GM10248 (cell line): ENCODE results near the gene LRRC8D.
"Not testable (repeated sequence)": the region's sequence is repeated elsewhere in the genome, so short reads cannot be mapped to it uniquely, and the experiment has no call there.

Source experiments
- CTCF ChIA-PET: fragments of 300-600 bp; sonication (Branson Sonifier 250); formaldehyde crosslinking; extraction: SDS; loops from one replicate; lab custom pipeline; 2021; ENCODE audit warnings: antibody characterized with exemption; lab: Yijun Ruan, JAX
- POLR2A ChIA-PET: fragments of 350-650 bp; sonication (Branson Sonifier 250); formaldehyde crosslinking; extraction: SDS; loops from one replicate; lab custom pipeline; 2020; ENCODE audit warnings: antibody characterized with exemption; lab: Yijun Ruan, JAX
- DNase-seq: peaks from one replicate; pipeline ENCODE4 v3.0.0; 2012; ENCODE audit errors: extremely low spot score
- TF ChIP-seq, protein P1 (sequence below): IDR thresholded peaks from 2 replicates; pipeline ENCODE4 v1.5.1; 2012; ENCODE audit warnings: mild to moderate bottlenecking, low read depth; ENCODE audit errors: extremely low read depth, missing control alignments, control extremely low read depth

LRRC8D gene

DNA sequence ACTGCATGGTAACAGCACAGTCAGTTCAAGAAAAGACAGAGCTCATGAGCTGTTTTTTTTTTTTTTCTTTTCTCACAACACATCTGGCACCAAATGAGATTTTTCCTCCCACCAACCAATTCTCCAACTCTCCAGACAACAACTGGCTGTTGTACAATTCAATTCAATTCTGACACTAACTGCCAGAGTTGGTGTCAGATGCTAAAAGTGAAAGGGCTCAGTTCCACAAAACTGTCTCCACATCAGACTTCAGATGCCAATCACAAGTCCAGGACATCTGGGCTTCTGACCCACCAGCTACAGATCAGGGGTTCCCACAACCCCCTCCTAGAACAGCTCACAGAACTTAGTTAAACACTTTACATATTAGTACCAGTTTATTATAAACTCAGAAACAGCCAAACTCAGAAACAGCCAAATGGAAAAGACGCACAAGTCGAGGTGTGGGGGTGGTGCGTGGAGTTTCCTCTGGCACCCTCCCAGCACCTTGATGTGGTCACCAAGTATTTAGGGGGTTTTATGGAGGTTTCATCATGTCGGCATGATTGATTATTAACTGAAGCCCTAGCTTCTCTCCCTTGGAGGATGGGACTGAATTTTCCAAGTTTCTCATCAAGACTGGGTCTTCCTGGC lies 39.2 kb upstream of the LRRC8D start:
- TF ChIP-seq, protein P1, sequence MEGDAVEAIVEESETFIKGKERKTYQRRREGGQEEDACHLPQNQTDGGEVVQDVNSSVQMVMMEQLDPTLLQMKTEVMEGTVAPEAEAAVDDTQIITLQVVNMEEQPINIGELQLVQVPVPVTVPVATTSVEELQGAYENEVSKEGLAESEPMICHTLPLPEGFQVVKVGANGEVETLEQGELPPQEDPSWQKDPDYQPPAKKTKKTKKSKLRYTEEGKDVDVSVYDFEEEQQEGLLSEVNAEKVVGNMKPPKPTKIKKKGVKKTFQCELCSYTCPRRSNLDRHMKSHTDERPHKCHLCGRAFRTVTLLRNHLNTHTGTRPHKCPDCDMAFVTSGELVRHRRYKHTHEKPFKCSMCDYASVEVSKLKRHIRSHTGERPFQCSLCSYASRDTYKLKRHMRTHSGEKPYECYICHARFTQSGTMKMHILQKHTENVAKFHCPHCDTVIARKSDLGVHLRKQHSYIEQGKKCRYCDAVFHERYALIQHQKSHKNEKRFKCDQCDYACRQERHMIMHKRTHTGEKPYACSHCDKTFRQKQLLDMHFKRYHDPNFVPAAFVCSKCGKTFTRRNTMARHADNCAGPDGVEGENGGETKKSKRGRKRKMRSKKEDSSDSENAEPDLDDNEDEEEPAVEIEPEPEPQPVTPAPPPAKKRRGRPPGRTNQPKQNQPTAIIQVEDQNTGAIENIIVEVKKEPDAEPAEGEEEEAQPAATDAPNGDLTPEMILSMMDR: no peak
- POLR2A ChIA-PET: interaction anchor here (0.6 to 0.8 kb wide), 4 partner anchors 15 to 1260 kb away, joined by 3 to 4 read pairs (median 3); partner anchors contain the start of gene ZNF326
- CTCF ChIA-PET: interaction anchor here (0.8 to 7.1 kb wide), 12 partner anchors 10 to 206 kb away, joined by 3 to 45 read pairs (median 4); partner anchors contain the start of gene LRRC8C

DNA sequence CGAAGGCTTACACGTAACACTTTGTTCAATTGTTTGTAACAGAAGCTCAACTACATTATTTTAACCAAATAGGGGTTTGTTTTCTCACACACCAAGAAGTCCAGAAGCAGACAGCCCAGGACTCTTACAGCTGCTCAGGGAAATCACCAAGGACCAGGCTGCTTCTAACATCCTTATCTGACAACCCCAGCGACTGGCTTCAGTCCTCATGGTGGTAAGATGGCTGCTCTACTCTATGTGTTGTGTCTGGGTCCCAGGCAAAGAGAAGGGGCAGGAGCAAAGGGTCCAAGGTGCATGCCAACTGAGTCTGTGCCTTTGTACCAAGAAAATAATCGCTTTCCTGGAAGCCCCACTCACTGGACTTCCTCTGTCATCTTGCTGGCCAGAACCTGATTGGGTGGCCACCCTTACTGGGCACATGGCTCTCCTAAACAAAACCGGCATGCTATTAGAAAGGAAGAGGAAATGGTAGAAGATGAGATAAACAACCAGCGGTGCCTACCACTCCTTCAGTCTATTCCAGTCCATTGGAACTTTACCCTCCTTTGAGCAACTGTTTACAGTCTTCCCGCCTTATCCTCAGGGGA lies 34.1 kb upstream of the LRRC8D start:
- TF ChIP-seq, protein P1: no peak
- no peak for DNase-seq
- POLR2A ChIA-PET: no interaction called here
- CTCF ChIA-PET: interaction anchor here (1.2 to 7.1 kb wide), 3 partner anchors 16 to 201 kb away, joined by 4 to 45 read pairs (median 4); no protein-coding TSS in a partner anchor

More for the DNA sequence above, 39.2 kb upstream of the LRRC8D start:
- peak; percentile 41 for DNase-seq

DNA sequence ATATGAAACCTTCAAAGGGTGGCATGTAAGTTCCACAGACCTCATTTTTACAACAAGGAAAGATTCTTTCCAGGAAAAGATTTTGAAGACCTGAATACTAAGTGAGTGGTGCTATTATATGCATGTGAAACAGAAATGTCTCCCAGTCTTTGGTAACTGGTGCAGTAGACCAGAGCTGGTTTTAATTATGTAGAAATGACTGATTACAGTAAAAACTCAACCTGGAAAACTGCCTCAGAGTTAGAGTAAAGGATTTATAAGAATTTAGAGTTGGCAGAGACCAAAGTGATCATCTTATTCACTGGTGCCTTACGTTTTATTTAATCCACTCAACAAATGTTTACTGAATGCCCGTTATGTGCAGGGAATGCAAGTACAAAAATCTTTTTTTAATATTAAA lies 30.2 kb upstream of the LRRC8D start:
- DNase-seq: no peak
- POLR2A ChIA-PET: no interaction called here
- TF ChIP-seq, protein P1: no peak
- CTCF ChIA-PET: interaction anchor here (1.0 to 4.2 kb wide), 3 partner anchors 9 to 23 kb away, joined by 4 to 17 read pairs (median 5); no protein-coding TSS in a partner anchor

DNA sequence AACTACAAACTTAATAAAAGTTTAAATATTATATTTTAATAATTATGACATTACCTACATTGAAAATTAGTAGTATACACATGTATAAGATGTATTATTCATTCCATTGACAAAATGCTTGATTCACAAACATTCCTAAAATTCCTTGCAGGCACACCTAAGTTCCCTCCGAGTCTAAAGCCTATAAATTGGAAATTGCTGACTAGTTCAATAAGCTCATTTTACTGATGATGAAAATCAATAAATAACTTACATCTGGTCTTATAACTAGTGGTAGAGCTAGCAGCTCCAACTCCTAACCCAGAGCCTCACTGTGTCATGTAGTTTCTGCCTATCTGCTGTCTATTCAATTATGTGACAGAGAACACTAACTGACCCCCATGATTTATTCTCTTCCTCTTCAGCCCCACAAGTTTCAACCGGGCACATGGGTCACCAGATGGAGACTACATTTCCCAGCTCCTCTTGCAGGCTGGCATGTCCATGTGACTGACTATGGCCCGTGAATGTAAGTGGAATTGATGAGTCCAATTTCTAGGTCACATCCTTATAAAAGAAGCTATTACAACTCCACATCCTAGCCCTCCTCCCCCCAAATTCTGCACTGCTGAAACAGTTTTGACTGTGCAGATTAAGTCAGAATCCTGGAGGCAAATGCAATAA lies 29.6 kb upstream of the LRRC8D start:
- TF ChIP-seq, protein P1: no peak
- no peak for DNase-seq
- ChIA-PET CTCF (interaction anchor here (0.7 to 4.2 kb wide), 7 partner anchors 10 to 196 kb away, joined by 3 to 17 read pairs (median 4); no protein-coding TSS in a partner anchor), POLR2A (no interaction called here)

DNA sequence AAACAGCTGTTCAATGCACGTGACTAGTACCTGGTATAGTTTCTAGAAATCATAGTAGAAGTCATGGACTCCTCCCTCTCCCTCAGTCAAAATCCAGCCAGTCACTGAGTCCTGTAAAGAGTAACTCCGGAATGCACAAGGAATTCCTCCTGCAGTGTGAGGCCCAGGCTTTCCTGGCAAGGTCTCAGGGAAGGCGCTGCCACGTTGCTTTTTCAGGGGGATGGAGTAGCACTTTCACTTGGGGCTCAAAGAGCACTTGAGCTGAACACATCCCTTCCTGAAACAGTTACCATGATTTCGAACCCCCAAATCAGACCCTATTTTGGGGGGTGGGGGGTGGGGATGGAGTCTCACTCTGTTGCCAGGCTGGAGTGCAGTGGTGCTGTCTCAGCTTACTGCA lies 26.4 kb upstream of the LRRC8D start:
- no peak for DNase-seq
- CTCF ChIA-PET: interaction anchor here (1.3 to 4.2 kb wide), 3 partner anchors 10 to 192 kb away, joined by 3 to 17 read pairs (median 4); no protein-coding TSS in a partner anchor
- POLR2A ChIA-PET: no interaction called here
- TF ChIP-seq, protein P1: no peak

DNA sequence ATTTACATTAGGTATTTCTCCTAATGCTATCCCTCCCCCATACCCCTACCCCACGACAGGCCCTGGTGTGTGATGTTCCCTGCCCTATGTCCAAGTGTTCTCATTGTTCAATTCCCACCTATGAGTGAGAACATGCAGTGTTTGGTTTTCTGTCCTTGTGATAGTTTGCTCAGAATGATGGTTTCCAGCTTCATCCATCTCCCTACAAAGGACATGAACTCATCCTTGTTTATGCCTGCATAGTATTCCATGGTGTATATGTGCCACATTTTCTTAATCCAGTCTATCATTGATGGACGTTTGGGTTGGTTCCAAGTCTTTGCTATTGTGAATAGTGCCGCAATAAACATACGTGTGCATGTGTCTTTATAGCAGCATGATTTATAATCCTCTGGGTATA lies 25.3 kb upstream of the LRRC8D start:
- CTCF ChIA-PET, DNase-seq, POLR2A ChIA-PET: not testable (repeated sequence)

DNA sequence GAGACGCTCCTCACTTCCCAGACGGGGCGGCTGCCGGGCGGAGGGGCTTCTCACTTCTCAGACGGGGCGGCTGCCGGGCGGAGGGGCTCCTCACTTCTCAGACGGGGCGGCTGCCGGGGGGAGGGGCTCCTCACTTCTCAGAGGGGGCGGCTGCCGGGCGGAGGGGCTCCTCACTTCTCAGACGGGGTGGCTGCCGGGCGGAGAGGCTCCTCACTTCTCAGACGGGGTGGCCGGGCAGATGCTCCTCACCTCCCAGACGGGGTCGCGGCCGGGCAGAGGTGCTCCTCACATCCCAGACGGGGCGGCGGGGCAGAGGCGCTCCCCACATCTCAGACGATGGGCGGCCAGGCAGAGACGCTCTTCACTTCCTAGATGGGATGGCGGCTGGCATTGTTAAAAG lies 23.0 kb upstream of the LRRC8D start:
- DNase-seq, POLR2A ChIA-PET: not testable (repeated sequence)
- CTCF ChIA-PET: interaction anchor here (1.5 kb wide), 1 partner anchor 14 kb away, joined by 3 read pairs; no protein-coding TSS in a partner anchor
